Measurements from ENCODE around the gene DMAC2L. TPM values are rescaled to one million over a fixed set of nuclear protein-coding genes. Genes with fewer than 3 reads are reported as not detected.
"Not testable (repeated sequence)": the region's sequence is repeated elsewhere in the genome, so short reads cannot be mapped to it uniquely, and the experiment has no call there.

Gene DMAC2L
- polyA plus RNA-seq, 3 donors from 2014 or later: 13.6 to 20.9 (median 20.0) TPM

GRCh38 chr14:50310445-50310844 lies 1.7 kb upstream of the DMAC2L start:
- H3K27me3 Mint-ChIP-seq (ENCODE audit: low read depth in 3 of 3): peaks cover 3 to 8% (median 6%) of the 10 kb centered on the region in 3 donors
- H3K4me1 Mint-ChIP-seq: peaks cover 28 to 37% of the 10 kb centered on the region in 2 donors
- H3K27ac Mint-ChIP-seq: peak overlapping the region in 1 of 6 donors; percentile 79
- H3K9me3 Mint-ChIP-seq: no peaks in the 10 kb centered on the region
- H3K36me3 Mint-ChIP-seq: no peaks in the 10 kb centered on the region
- peak overlapping the region in 2 of 5 donors; percentile 64 to 75 for H3K4me3 Mint-ChIP-seq
- DNase-seq: no peak

GRCh38 chr14:50311337-50311971 lies 670 bp upstream of the DMAC2L start:
- Mint-ChIP-seq H3K27me3 (ENCODE audit: low read depth in 3 of 3) (peaks cover 3 to 8% (median 6%) of the 10 kb centered on the region in 3 donors), H3K36me3 (peaks cover 0 to 6% (median 0%) of the 10 kb centered on the region in 3 donors), H3K4me3 (peak overlapping the region; percentile 94 to 97 (median 94)), H3K9me3 (no peaks in the 10 kb centered on the region), H3K4me1 (peaks cover 28 to 45% of the 10 kb centered on the region in 2 donors), H3K27ac (peak overlapping the region; percentile 90 to 99 (median 95))
- DNase-seq: no peak

- H3K36me3 Mint-ChIP-seq: peaks cover 0 to 6% (median 0%) of the 10 kb centered on the region in 3 donors
- H3K4me1 Mint-ChIP-seq: peaks cover 28 to 55% of the 10 kb centered on the region in 2 donors
- no peak for DNase-seq
- no peaks in the 10 kb centered on the region for H3K9me3 Mint-ChIP-seq
- H3K27me3 Mint-ChIP-seq (ENCODE audit: low read depth in 3 of 3): peaks cover 3 to 8% (median 6%) of the 10 kb centered on the region in 3 donors
- H3K27ac Mint-ChIP-seq: peak overlapping the region; percentile 95 to 99 (median 96)
- H3K4me3 Mint-ChIP-seq: peak overlapping the region; percentile 94 to 97 (median 94)
Observed at GRCh38 chr14:50312734-50313054, 570 bp downstream of the DMAC2L start.

- Mint-ChIP-seq H3K4me1 (peaks cover 28 to 59% of the 10 kb centered on the region in 2 donors), H3K4me3 (peak overlapping the region in 3 of 5 donors; percentile 94 to 96 (median 94)), H3K27ac (peak overlapping the region in 2 of 6 donors; percentile 30 to 32)
- DNase-seq; H3K27me3 Mint-ChIP-seq (ENCODE audit: low read depth in 3 of 3); H3K9me3 Mint-ChIP-seq; H3K36me3 Mint-ChIP-seq: not testable (repeated sequence)
Observed at GRCh38 chr14:50314098-50314497, 2.0 kb downstream of the DMAC2L start.

DNA sequence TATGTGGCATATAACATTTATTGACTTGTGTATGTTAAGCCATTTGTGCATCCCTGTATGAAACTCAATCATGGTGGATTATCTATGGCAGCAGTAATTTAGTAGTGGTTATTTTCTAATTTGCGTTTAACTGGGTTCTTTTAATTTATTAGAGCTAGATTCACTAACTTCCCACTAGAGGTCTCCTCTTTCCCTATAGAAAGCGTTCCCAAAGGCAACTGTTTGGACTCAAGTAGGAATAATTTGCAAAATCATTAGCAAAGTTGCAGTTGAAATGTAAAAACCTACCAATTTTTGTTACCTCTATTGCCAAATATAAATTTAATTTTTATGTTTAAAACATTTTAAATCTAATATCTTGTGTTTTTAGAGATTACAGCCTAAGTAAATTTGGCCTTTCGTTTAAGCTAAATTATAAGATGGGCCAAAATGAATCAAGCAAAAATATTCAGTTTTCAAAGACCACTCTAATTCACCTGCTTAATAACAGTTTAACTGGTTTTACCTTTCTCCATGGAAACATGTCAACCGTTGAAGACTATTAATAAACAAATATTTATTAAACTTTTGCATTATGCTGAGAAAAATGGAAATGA lies 6.0 kb downstream of the DMAC2L start:
- H3K9me3 Mint-ChIP-seq: no peaks in the 10 kb centered on the region
- no peak overlapping the region for H3K4me3 Mint-ChIP-seq
- peaks cover 12 to 44% of the 10 kb centered on the region in 2 donors for H3K4me1 Mint-ChIP-seq
- no peak overlapping the region for H3K27ac Mint-ChIP-seq
- peaks cover 0 to 3% (median 2%) of the 10 kb centered on the region in 3 donors for H3K27me3 Mint-ChIP-seq (ENCODE audit: low read depth in 3 of 3)
- DNase-seq: no peak
- H3K36me3 Mint-ChIP-seq: peaks cover 0 to 6% (median 0%) of the 10 kb centered on the region in 3 donors

DNA sequence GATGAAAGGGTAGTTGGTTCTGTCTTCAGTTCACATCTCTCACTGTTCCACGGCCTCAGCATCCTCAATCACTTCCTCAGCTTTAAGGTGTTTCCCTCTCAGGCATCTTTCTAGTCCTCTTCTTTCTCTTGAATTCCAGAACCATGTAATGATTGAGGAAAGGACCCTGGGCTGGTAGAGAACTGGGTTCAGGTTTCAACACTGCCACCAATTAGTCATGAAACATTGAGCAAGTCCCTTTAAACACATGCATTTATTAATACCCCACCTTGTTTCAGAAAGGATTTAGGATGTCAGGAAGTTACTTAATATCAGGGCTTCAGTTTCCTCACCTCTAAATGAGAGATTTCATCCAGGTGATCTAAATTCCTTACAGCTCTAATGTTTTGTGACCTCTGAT lies 7.2 kb downstream of the DMAC2L start:
- H3K4me3 Mint-ChIP-seq: no peak overlapping the region
- no peaks in the 10 kb centered on the region for H3K9me3 Mint-ChIP-seq
- H3K27me3 Mint-ChIP-seq (ENCODE audit: low read depth in 3 of 3): peaks cover 0 to 3% (median 2%) of the 10 kb centered on the region in 3 donors
- H3K4me1 Mint-ChIP-seq: peaks cover 1 to 32% of the 10 kb centered on the region in 2 donors
- H3K27ac Mint-ChIP-seq: peak overlapping the region in 2 of 6 donors; percentile 27 to 64
- no peak for DNase-seq
- H3K36me3 Mint-ChIP-seq: peaks cover 0 to 6% (median 3%) of the 10 kb centered on the region in 3 donors

- peaks cover 0 to 30% of the 10 kb centered on the region in 2 donors for H3K4me1 Mint-ChIP-seq
- peak overlapping the region in 2 of 6 donors; percentile 17 to 64 for H3K27ac Mint-ChIP-seq
- no peak overlapping the region for H3K4me3 Mint-ChIP-seq
- no peaks in the 10 kb centered on the region for H3K9me3 Mint-ChIP-seq
- DNase-seq: no peak
- H3K27me3 Mint-ChIP-seq (ENCODE audit: low read depth in 3 of 3): peaks cover 0 to 3% (median 2%) of the 10 kb centered on the region in 3 donors
- peaks cover 0 to 6% (median 3%) of the 10 kb centered on the region in 3 donors for H3K36me3 Mint-ChIP-seq
Observed at GRCh38 chr14:50319721-50320120, 7.6 kb downstream of the DMAC2L start.

DNA sequence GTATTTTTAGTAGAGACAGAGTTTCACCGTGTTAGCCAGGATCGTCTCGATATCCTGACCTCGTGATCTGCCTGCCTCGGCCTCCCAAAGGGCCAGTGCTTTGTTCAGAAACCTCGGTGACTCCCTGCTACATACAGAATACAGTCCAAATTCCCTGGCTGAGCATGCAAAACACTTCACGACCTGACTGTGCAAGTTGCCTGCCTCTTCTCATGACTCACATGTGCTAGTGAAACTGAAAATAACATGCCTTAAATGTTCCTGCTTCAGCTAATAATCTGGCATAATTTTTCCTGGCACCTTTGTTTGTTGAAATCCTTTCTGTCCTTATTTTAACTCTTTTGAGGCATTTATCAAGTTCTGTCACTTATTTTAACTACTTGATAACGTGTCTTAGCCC lies 8.2 kb downstream of the DMAC2L start:
- H3K27me3 Mint-ChIP-seq (ENCODE audit: low read depth in 3 of 3): peaks cover 0 to 3% (median 2%) of the 10 kb centered on the region in 3 donors
- H3K4me3 Mint-ChIP-seq: no peak overlapping the region
- H3K4me1 Mint-ChIP-seq: peaks cover 0 to 30% of the 10 kb centered on the region in 2 donors
- no peaks in the 10 kb centered on the region for H3K9me3 Mint-ChIP-seq
- no peak for DNase-seq
- H3K36me3 Mint-ChIP-seq: peaks cover 0 to 7% (median 6%) of the 10 kb centered on the region in 3 donors
- no peak overlapping the region for H3K27ac Mint-ChIP-seq

DNA sequence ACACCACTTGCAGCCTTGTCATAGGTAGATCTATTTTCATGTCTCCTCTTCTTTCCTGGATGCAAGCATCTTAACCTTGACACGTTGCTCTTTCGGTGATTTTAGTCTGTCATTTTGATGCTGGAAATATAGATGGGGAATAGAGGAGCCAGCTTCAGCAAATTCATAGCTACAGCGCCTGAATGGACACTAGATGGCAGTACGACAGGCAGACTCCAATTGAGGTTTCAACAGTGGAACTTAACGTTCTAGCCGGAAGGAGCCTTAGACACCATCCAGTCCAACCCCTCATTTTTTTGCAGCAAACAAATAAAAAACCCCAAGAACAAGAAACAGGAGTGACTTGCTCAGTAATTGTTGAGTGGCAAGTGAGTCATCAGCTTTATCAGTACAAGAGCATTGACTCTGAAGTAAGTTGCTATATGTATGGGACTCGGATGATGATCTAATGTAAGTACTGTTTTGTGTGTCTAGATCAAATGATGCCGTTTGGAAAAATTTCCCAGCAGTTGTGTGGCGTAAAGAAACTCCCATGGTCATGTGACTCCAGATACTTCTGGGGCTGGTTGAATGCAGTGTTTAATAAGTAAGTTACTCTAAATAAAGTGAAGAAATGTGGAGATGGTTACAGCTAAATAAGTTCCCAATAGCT lies 9.0 kb downstream of the DMAC2L start:
- peak; percentile 74 to 84 (median 76) for DNase-seq
- H3K27ac Mint-ChIP-seq: no peak overlapping the region

DNA sequence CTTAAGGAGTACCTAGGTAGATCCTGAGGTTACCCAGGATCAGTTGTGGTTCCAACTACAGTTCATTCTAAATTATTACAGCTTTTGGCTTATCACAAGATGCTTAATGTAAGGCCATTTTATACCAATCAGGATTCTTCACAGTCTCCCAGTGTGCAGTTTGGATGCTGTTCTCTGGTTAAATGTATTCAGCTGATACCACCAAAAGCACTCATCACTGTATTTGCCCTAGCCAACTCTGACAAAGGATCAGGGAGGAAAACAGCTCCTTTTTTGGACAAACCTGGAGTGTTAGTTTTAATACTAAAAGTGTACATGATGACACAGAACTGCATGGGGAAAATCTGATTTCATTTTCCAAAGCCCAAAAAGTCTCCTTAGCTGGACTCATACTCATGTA lies 19.5 kb downstream of the DMAC2L start:
- no peaks in the 10 kb centered on the region for H3K27me3 Mint-ChIP-seq (ENCODE audit: low read depth in 3 of 3)
- H3K36me3 Mint-ChIP-seq: peaks cover 4 to 25% (median 19%) of the 10 kb centered on the region in 3 donors
- H3K27ac Mint-ChIP-seq: peak overlapping the region in 1 of 6 donors; percentile 51
- H3K4me3 Mint-ChIP-seq: no peak overlapping the region
- no peak for DNase-seq
- no peaks in the 10 kb centered on the region for H3K9me3 Mint-ChIP-seq
- H3K4me1 Mint-ChIP-seq: peaks cover 21% of the 10 kb centered on the region in 2 donors

More for the DNA sequence above, 9.0 kb downstream of the DMAC2L start:
- no peak overlapping the region for H3K4me3 Mint-ChIP-seq
- no peaks in the 10 kb centered on the region for H3K9me3 Mint-ChIP-seq
- peaks cover 0 to 24% of the 10 kb centered on the region in 2 donors for H3K4me1 Mint-ChIP-seq
- peaks cover 0 to 3% (median 2%) of the 10 kb centered on the region in 3 donors for H3K27me3 Mint-ChIP-seq (ENCODE audit: low read depth in 3 of 3)
- peaks cover 3 to 10% (median 5%) of the 10 kb centered on the region in 3 donors for H3K36me3 Mint-ChIP-seq

DNA sequence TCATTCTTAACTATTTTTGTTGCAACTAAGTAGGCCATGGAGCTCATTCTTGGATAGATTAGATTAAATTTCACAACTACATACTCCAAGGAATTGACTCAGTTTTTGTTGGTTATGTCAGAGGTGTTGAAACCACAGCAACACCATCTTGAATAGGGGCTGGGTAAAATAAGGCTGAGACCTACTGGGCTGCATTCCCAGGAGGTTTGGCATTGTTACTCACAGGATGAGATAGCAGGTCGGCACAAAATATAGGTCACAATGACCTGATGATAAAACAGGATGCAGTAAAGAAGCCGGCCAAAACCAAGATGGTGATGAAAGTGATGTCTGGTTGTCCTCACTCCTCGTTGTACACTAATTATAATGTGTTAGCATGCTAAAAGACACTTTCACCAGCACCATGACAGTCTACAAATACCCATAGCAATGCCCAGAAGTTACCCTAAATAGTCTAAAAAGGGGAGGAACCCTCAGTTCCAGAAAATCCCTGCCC lies 20.9 kb downstream of the DMAC2L start:
- DNase-seq: no peak
- Mint-ChIP-seq H3K4me3 (no peak overlapping the region), H3K9me3 (no peaks in the 10 kb centered on the region), H3K27me3 (ENCODE audit: low read depth in 3 of 3) (no peaks in the 10 kb centered on the region), H3K27ac (peak overlapping the region in 5 of 6 donors; percentile 1 to 84 (median 60)), H3K36me3 (peaks cover 4 to 25% (median 19%) of the 10 kb centered on the region in 3 donors), H3K4me1 (peaks cover 21 to 23% of the 10 kb centered on the region in 2 donors)

DNA sequence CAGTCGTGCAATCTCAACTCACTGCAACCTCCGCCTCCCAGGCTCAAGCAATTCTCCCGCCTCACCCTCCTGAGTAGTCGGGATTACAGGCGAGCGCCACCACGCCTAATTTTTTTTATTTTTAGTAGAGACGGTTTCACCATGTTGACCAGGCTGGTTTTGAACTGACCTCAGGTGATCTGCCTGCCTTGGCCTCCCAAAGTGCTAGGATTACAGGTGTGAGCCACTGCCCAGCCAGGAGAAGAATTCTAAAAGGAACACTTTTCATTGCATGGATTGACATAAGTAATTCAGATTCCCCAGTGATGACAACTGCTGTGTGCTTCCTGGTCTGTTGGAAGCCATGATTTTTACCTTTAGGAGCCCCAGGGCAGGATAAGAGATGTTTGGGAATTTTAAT lies 22.1 kb downstream of the DMAC2L start:
- Mint-ChIP-seq H3K27ac (no peak overlapping the region), H3K4me3 (no peak overlapping the region), H3K4me1 (peaks cover 21 to 23% of the 10 kb centered on the region in 2 donors), H3K36me3 (peaks cover 8 to 18% (median 16%) of the 10 kb centered on the region in 3 donors), H3K27me3 (ENCODE audit: low read depth in 3 of 3) (no peaks in the 10 kb centered on the region), H3K9me3 (no peaks in the 10 kb centered on the region)
- no peak for DNase-seq

DNA sequence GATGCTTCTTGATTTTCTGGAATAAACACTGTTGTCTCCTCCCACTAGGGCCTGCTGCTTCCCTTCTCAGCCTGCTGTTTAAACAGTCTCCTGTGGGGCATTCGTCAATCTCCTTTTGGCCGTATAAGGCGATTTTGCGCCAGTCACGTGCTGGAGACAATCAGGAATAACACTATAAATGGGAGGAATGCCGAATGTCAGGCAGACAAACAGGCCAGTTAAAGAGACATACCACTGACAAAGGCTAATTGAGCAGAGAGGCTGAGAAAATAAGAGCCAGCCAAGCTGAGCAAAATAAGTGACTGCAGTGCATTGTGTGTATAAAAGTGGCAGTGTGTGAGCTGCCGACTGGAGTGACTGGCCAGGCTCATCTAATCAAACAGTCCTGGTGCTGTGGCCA lies 23.3 kb downstream of the DMAC2L start:
- Mint-ChIP-seq H3K27me3 (ENCODE audit: low read depth in 3 of 3) (no peaks in the 10 kb centered on the region), H3K9me3 (no peaks in the 10 kb centered on the region), H3K36me3 (peaks cover 8 to 11% (median 11%) of the 10 kb centered on the region in 3 donors), H3K4me3 (peak overlapping the region in 2 of 5 donors; percentile 79 to 80), H3K27ac (peak overlapping the region in 2 of 6 donors; percentile 44 to 53), H3K4me1 (peaks cover 21 to 23% of the 10 kb centered on the region in 2 donors)
- no peak for DNase-seq

Measured in immature natural killer cell (primary cell).